Measurements from ENCODE around the gene PLEKHA5.

Gene PLEKHA5

GRCh38 chr12:19230299-19230866 is 100.8 kb downstream of the PLEKHA5 start:
- DNase-seq (ENCODE audit: low read depth): no peak

GRCh38 chr12:19230896-19231295 is 101.4 kb downstream of the PLEKHA5 start:
- DNase-seq (ENCODE audit: low read depth): no peak

GRCh38 chr12:19234171-19234704 is 104.7 kb downstream of the PLEKHA5 start:
- DNase-seq (ENCODE audit: low read depth): peak; percentile 45

GRCh38 chr12:19234981-19235871 is 105.7 kb downstream of the PLEKHA5 start:
- DNase-seq (ENCODE audit: low read depth): peak; percentile 50

GRCh38 chr12:19236656-19237055 is 107.1 kb downstream of the PLEKHA5 start:
- DNase-seq (ENCODE audit: low read depth): peak; percentile 66

GRCh38 chr12:19238540-19238939 is 109.0 kb downstream of the PLEKHA5 start:
- DNase-seq (ENCODE audit: low read depth): no peak

GRCh38 chr12:19239102-19239501 is 109.6 kb downstream of the PLEKHA5 start:
- no peak for DNase-seq (ENCODE audit: low read depth)

GRCh38 chr12:19239616-19240234 is 110.2 kb downstream of the PLEKHA5 start:
- DNase-seq (ENCODE audit: low read depth): peak; percentile 50

- DNase-seq (ENCODE audit: low read depth): no peak
These were observed 113.0 kb downstream of the PLEKHA5 start for GRCh38 chr12:19242581-19242980.

- no peak for DNase-seq (ENCODE audit: low read depth)
These were observed 114.0 kb downstream of the PLEKHA5 start for GRCh38 chr12:19243551-19243950.

GRCh38 chr12:19244312-19244711 is 114.8 kb downstream of the PLEKHA5 start:
- peak; percentile 61 for DNase-seq (ENCODE audit: low read depth)

- DNase-seq (ENCODE audit: low read depth): no peak
These were observed 115.6 kb downstream of the PLEKHA5 start for GRCh38 chr12:19245106-19245505.

GRCh38 chr12:19245666-19246065 is 116.1 kb downstream of the PLEKHA5 start:
- peak; percentile 48 for DNase-seq (ENCODE audit: low read depth)

GRCh38 chr12:19246933-19247332 is 117.4 kb downstream of the PLEKHA5 start:
- no peak for DNase-seq (ENCODE audit: low read depth)

- DNase-seq (ENCODE audit: low read depth): peak; percentile 33
These were observed 119.5 kb downstream of the PLEKHA5 start for GRCh38 chr12:19248929-19249602.

- no peak for DNase-seq (ENCODE audit: low read depth)
These were observed 122.1 kb downstream of the PLEKHA5 start for GRCh38 chr12:19251481-19252132.

GRCh38 chr12:19260135-19260534 is 130.6 kb downstream of the PLEKHA5 start:
- DNase-seq (ENCODE audit: low read depth): no peak

- DNase-seq (ENCODE audit: low read depth): peak; percentile 52
These were observed 132.2 kb downstream of the PLEKHA5 start for GRCh38 chr12:19261773-19262172.

GRCh38 chr12:19263672-19264071 is 134.1 kb downstream of the PLEKHA5 start:
- DNase-seq (ENCODE audit: low read depth): no peak

GRCh38 chr12:19273482-19274330 is 144.2 kb downstream of the PLEKHA5 start:
- DNase-seq (ENCODE audit: low read depth): peak; percentile 86

- no peak for DNase-seq (ENCODE audit: low read depth)
These were observed 147.2 kb downstream of the PLEKHA5 start for GRCh38 chr12:19276767-19277166.

Data from fibroblast of gingiva (primary cell).